ENCODE measurements around the gene PCMTD2.

PCMTD2 gene

DNA sequence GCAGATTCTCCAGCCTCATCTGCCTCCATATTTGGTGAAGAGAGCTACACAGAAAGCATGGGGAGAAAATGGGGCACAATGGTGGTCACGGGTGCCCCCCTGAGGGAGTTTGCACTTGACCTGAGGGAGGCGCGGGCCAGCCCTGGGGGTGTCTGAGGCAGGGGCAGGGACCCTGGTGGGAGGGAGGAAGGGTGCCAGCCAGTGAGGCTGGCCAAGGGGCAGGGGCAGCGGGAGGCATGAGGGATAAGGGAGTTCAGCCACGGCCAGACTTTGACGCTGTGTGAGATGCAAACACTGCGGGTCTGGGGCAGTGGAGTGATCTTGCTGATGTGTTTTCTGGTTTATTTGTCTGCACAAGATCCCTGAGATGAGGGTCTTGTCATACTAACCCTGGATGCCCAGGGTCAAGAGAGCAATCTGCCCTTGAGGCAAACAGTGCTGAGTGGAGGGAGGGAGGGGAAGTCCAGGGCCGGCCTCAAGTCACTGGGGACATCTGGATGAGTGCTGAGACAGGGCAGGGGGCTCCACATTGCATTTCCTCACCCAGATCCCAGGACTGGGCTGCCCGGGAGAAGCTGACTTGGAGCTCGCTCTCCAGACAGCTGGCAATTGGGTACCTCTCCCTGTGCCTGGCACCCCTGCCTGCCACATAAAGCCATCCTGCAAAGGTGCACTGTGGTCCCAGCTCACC lies 8.8 kb upstream of the PCMTD2 start:
- in situ Hi-C loops (cut with MboI; ENCODE audit: low sequenced_read_pairs, unreplicated experiment) = no loop called here
- no peak for DNase-seq (ENCODE audit: low spot score)
- TF ChIP-seq, protein P1, sequence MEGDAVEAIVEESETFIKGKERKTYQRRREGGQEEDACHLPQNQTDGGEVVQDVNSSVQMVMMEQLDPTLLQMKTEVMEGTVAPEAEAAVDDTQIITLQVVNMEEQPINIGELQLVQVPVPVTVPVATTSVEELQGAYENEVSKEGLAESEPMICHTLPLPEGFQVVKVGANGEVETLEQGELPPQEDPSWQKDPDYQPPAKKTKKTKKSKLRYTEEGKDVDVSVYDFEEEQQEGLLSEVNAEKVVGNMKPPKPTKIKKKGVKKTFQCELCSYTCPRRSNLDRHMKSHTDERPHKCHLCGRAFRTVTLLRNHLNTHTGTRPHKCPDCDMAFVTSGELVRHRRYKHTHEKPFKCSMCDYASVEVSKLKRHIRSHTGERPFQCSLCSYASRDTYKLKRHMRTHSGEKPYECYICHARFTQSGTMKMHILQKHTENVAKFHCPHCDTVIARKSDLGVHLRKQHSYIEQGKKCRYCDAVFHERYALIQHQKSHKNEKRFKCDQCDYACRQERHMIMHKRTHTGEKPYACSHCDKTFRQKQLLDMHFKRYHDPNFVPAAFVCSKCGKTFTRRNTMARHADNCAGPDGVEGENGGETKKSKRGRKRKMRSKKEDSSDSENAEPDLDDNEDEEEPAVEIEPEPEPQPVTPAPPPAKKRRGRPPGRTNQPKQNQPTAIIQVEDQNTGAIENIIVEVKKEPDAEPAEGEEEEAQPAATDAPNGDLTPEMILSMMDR (IDR thresholded peaks at IDR 0.05; ENCODE audit: borderline replicate concordance, control extremely low read depth, extremely low read depth, insufficient read depth, missing control alignments) = no peak

DNA sequence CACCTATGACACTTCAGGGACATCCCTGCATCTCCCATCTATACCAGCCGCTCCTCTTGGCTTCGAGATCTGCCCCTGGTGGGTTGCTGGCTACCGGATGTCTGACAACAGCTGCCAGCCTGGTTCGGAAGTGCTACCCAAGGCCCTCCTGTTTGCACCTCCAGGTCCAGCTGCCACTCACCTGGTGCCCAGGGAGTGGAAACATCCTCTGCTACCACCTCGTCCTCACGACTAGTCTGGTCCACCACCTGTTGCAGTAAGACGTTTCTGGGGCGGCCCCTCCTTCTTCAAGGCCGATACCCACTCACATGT lies 8.3 kb upstream of the PCMTD2 start:
- in situ Hi-C loops (cut with MboI; ENCODE audit: low sequenced_read_pairs, unreplicated experiment) = no loop called here

DNA sequence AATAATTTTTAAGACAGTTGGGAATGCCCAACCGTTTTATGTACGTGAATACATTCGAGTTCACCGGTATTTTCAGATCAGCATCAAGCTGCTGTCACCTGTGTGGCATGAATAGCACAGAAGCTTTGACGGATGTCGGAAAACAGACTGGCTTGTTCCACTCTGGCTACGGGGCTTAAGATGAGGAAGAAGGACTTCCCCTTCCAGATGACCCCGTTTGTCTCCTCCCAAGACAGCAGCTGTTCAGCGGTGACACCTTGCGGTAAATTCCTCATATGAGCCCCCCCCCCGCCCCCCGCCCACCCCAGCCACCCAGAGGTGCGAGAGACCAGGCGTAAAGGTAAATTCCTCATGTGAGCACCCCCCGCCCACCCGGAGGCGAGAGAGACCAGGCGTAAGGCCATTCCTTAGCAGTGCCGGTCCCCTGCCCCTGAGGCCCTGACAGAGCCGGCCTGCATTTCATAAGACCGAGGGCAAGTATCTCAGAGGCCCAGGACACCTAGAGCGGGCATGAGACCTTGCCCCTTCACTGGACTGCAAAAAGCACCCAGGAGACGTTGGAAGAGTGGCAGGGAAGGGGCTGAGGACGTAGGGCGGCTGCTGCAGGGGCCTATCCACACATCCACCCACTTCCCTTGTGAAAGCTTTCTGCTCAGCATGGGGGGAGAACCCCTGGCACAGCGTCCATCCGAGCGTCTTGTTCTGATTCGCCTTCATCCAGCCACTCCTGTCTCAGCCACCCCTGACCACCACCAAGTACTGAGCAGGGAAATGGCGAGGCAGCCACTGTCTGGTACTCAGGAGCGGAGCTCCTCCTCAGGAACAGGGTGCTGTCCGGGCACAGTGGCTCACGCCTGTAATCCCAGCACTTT lies 7.3 kb upstream of the PCMTD2 start:
- in situ Hi-C loops (cut with MboI; ENCODE audit: low sequenced_read_pairs, unreplicated experiment) = no loop called here
- TF ChIP-seq, protein P1 (IDR thresholded peaks at IDR 0.05; ENCODE audit: borderline replicate concordance, control extremely low read depth, extremely low read depth, insufficient read depth, missing control alignments) = no peak
- no peak for DNase-seq (ENCODE audit: low spot score)

More for the DNA sequence above, 8.3 kb upstream of the PCMTD2 start:
- no peak for DNase-seq (ENCODE audit: low spot score)
- TF ChIP-seq, protein P1 (IDR thresholded peaks at IDR 0.05; ENCODE audit: borderline replicate concordance, control extremely low read depth, extremely low read depth, insufficient read depth, missing control alignments) = no peak

DNA sequence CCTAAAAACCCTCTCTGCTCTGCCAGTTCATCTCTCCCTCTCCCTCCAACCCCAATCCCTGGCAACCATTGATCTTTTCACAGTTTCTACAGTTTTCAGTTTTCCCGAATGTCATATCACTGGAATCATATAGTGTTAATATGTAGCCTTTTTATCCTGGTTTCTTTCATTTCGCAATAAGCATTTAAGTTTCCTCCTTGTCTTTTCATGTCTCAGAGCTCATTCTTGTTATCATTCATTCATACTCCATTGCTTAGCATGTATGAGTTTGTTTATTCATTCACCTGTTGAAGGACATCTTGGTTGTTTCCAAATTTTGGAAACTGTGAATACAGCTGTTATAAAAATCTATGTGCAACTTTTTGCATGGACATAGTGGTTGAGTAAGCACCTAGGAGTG lies 5.5 kb upstream of the PCMTD2 start:
- in situ Hi-C loops (cut with MboI; ENCODE audit: low sequenced_read_pairs, unreplicated experiment) = no loop called here
- TF ChIP-seq, protein P1 (IDR thresholded peaks at IDR 0.05; ENCODE audit: borderline replicate concordance, control extremely low read depth, extremely low read depth, insufficient read depth, missing control alignments) = no peak
- DNase-seq (ENCODE audit: low spot score) = no peak

DNA sequence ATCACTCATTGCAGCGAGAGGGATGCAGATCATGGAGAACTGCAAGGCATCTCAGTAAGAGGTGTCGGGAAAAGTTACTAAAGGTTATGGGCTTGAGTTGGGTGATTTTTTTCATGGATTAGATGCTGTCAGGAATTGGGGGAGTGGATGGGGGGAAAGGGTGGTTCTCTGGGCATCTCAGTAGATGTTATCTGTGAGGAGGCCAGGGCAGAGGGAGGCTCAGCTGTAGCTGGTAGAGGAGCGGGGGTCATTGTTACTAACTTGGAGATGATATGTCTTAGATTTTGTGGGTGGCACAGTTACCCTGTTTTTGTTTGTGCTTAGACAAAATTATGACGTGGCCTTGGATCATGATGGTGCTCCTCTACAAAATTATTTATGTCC lies 2.6 kb upstream of the PCMTD2 start:
- DNase-seq (ENCODE audit: low spot score) = no peak
- in situ Hi-C loops (cut with MboI; ENCODE audit: low sequenced_read_pairs, unreplicated experiment) = no loop called here
- TF ChIP-seq, protein P1 (IDR thresholded peaks at IDR 0.05; ENCODE audit: borderline replicate concordance, control extremely low read depth, extremely low read depth, insufficient read depth, missing control alignments) = no peak

DNA sequence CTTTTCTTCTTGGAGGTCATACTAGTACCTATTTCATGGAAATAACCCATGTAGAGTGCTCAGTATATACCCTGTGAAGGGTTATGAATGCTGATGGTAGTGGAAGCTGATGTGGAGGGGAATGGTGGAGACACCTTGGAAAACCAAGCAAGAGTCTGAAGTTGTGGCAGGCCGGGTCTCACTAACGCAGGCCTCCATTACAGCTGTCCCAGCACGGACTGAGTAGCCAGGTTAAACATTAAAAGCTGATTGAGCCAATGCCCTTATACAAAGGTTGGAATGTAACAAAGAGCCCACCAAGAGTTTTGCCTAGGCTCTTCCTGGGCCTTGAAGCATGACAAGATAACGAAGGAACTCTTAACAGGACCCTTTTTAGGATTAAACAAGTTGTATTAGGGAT lies 2.1 kb upstream of the PCMTD2 start:
- TF ChIP-seq, protein P1 (IDR thresholded peaks at IDR 0.05; ENCODE audit: borderline replicate concordance, control extremely low read depth, extremely low read depth, insufficient read depth, missing control alignments) = no peak
- no peak for DNase-seq (ENCODE audit: low spot score)
- in situ Hi-C loops (cut with MboI; ENCODE audit: low sequenced_read_pairs, unreplicated experiment) = no loop called here
